Thyroid gland (tissue), 4 donors: ENCODE data around the gene NECAB3. TPM values are rescaled to one million over a fixed set of nuclear protein-coding genes. Genes with fewer than 3 reads are reported as not detected.

Experiments
- DNase-seq, 2 donors: peaks; one replicate each; pipeline ENCODE4 v3.0.0-alpha.2; 2019
- H3K27ac ChIP-seq, 3 donors: fragments of 200-600 bp; sonication (generic); 1 replicate in 2 of 3; 2 replicates in 1 of 3; pipeline ENCODE4 v1.5.1; 2016 to 2019; ENCODE audit warnings: mild to moderate bottlenecking in 1 of 3, moderate library complexity in 1 of 3
- H3K27me3 ChIP-seq: fragments of 200-600 bp; sonication (generic); one replicate; pipeline ENCODE4 v1.5.1; 2019
- H3K36me3 ChIP-seq, 2 donors: fragments of 200-600 bp; sonication (generic); one replicate each; pipeline ENCODE4 v1.5.1; 2016 to 2019
- H3K4me1 ChIP-seq, 2 donors: fragments of 200-600 bp; sonication (generic); one replicate each; pipeline ENCODE4 v1.5.1; 2017 to 2019
- H3K4me3 ChIP-seq, 3 donors: fragments of 200-600 bp; sonication (generic); replicated peaks in 1 of 3; 1 replicate in 2 of 3; 2 replicates in 1 of 3; pipeline ENCODE4 v1.5.1; 2016; ENCODE audit warnings: mild to moderate bottlenecking in 1 of 3
- H3K9me3 ChIP-seq: fragments of 200-600 bp; sonication (generic); one replicate; pipeline ENCODE4 v1.5.1; 2017
- POLR2A ChIP-seq, 2 donors: fragments of 450-650 bp; IDR thresholded peaks; one replicate each; pipeline ENCODE4 v1.6.1; 2017; ENCODE audit warnings: antibody characterized with exemption in 2 of 2, mild to moderate bottlenecking in 2 of 2, moderate library complexity in 1 of 2
- WGBS, 2 donors: methylation state at CpG; one replicate each; pipeline ENCODE4 v1.1.5; 2017; 5-methylcytosine and 5-hydroxymethylcytosine counted together
- intact Hi-C: fragments of 100-400 bp; cut with DNase I; formaldehyde crosslinking; loops from one replicate; pipeline ENCODE4 v1.15.1; 2023
- total RNA-seq, 4 donors: library from RNA; depleted of rRNA; stranded (reverse); fragments of >200 nt; gene quantifications; one replicate each; pipeline ENCODE4 v1.2.3, GENCODE V29; 2016
- TF ChIP-seq, protein P1 (sequence below), 6 experiments: fragments of 200-600 bp in 3 of 6; fragments of 450-650 bp in 3 of 6; sonication (generic) in 3 of 6; IDR thresholded peaks; one replicate each; pipeline ENCODE4 v1.5.1; 2016 to 2019; ENCODE audit warnings: antibody characterized with exemption in 6 of 6, mild to moderate bottlenecking in 2 of 6, inconsistent platforms in 1 of 6, moderate library complexity in 1 of 6

NECAB3 gene
- total RNA-seq, 4 donors from 2014 or later = 65.2 to 99.8 (median 73.4) TPM

DNA sequence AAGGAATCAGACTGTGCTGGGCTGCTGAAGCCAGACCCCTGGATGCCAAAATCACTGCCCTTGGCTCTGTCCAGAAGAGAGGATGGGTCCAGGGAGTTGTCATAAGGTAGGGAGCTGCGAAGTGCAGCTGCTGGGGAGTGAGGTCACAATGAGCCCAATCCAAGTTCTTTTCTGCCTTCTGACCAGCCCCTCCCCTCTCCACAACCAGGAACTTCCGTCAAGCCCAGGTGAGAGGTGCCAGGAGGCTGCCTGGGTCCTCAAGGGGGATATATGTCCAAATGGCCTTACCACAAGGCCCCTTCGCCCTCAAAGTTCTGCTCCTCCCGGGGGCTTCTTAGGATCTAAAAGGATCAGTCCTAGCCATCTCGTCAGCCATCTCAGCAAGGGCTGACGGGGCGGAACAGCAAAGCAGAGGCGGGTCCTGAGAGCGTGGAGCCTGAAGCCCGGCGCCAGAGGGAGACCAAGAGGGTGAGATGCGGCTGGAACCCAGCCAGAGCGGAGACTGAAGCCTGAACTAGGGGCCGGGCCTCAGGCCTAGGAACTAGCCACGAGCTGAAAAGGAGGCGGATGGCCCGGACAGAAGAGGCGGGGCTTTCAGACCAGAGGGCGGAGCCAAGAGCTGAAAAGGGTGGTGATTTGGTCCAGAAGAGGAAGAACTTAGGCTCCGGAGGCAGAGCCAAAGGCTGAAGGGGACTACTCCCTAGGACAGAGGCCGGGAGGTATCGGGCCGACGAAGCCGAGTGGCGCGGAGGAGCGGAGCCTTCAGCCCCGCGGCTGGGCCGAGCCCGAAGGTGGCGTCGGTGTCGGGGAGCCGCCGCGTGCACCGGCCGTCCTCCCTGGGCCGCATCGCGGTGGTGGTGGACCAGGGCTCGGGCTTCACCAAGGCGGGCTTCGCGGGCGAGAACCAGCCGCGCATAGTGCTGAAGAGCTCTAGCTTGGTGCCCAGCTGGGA is 7.7 kb downstream of the NECAB3 start, which contains the start of gene ACTL10:
TSS of gene ACTL10 (plus strand) at position 651 of the 952 bp plus-strand sequence. CDS start 555 bp downstream, outside the sequence.
- TF ChIP-seq, protein P1, sequence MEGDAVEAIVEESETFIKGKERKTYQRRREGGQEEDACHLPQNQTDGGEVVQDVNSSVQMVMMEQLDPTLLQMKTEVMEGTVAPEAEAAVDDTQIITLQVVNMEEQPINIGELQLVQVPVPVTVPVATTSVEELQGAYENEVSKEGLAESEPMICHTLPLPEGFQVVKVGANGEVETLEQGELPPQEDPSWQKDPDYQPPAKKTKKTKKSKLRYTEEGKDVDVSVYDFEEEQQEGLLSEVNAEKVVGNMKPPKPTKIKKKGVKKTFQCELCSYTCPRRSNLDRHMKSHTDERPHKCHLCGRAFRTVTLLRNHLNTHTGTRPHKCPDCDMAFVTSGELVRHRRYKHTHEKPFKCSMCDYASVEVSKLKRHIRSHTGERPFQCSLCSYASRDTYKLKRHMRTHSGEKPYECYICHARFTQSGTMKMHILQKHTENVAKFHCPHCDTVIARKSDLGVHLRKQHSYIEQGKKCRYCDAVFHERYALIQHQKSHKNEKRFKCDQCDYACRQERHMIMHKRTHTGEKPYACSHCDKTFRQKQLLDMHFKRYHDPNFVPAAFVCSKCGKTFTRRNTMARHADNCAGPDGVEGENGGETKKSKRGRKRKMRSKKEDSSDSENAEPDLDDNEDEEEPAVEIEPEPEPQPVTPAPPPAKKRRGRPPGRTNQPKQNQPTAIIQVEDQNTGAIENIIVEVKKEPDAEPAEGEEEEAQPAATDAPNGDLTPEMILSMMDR (IDR thresholded peaks at IDR 0.05) = peak in 4 of 6 experiments; percentile 37 to 45 (median 43)
- peak; percentile 72 to 95 for TF ChIP-seq POLR2A (IDR thresholded peaks at IDR 0.05)
- no peaks in the 10 kb centered on the region for H3K27me3 ChIP-seq
- no peaks in the 10 kb centered on the region for H3K36me3 ChIP-seq
- DNase-seq = peak; percentile 100
- WGBS, 2 donors = 0 to 13% methylated on average over 13 to 32 of the region's 50 CpGs
- H3K9me3 ChIP-seq = no peaks in the 10 kb centered on the region
- peak within 1 kb of the TSS; percentile 80 to 94 (median 90) for H3K27ac ChIP-seq
- peak within 1 kb of the TSS in 2 of 3 donors; percentile 0 to 66 for H3K4me3 ChIP-seq
- intact Hi-C loops = loop anchor here (5.0 kb wide), 1 partner anchor 66 kb away; the partner anchor contains the start of gene ZNF341
- H3K4me1 ChIP-seq = peaks cover 20 to 48% of the 10 kb centered on the region in 2 donors

DNA sequence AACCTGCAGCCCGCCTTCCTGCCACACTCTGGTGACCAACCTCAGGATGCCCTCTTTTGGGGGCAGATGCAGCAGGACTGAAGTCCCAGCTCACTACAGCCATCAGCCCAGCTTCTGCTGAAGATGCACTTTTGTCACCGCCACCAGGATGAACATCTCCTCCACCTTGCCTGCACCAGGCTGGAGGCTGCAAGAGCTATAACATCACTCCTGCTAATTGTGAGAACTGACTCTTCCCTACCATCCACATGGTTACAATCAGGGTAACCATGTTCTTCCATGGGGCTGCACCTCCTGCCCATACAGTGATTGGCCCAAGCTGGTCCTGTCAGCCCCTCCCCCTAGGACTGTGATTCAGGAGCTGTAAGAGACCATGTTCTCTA is 9.5 kb downstream of the NECAB3 start:
- Histone ChIP-seq H3K27ac (no peak overlapping the region), H3K9me3 (no peaks in the 10 kb centered on the region), H3K4me3 (no peak overlapping the region), H3K27me3 (no peaks in the 10 kb centered on the region), H3K36me3 (peaks cover under 1 to 5% of the 10 kb centered on the region in 2 donors), H3K4me1 (peaks cover 20 to 42% of the 10 kb centered on the region in 2 donors)
- TF ChIP-seq POLR2A (IDR thresholded peaks at IDR 0.05) = no peak
- TF ChIP-seq, protein P1 (IDR thresholded peaks at IDR 0.05) = no peak
- intact Hi-C loops = loop anchor here (5.0 kb wide), 1 partner anchor 68 kb away; the partner anchor contains the start of gene ZNF341
- DNase-seq = no peak
- WGBS, 2 donors = 92% methylated on average over 2 of the region's 2 CpGs

- DNase-seq = no peak
- TF ChIP-seq, protein P1 (IDR thresholded peaks at IDR 0.05) = no peak
- no peak for TF ChIP-seq POLR2A (IDR thresholded peaks at IDR 0.05)
- Histone ChIP-seq H3K4me1 (peaks cover 20 to 38% of the 10 kb centered on the region in 2 donors), H3K27me3 (no peaks in the 10 kb centered on the region), H3K27ac (peak overlapping the region; percentile 82 to 89 (median 83)), H3K36me3 (peaks cover 5 to 6% of the 10 kb centered on the region in 2 donors), H3K4me3 (peak overlapping the region; percentile 35 to 54 (median 36)), H3K9me3 (no peaks in the 10 kb centered on the region)
- intact Hi-C loops = no loop called here
- WGBS, 2 donors = 43 to 64% methylated on average over 7 of the region's 9 CpGs
Observed at GRCh38 chr20:33664085-33664761, 10.0 kb downstream of the NECAB3 start.

DNA sequence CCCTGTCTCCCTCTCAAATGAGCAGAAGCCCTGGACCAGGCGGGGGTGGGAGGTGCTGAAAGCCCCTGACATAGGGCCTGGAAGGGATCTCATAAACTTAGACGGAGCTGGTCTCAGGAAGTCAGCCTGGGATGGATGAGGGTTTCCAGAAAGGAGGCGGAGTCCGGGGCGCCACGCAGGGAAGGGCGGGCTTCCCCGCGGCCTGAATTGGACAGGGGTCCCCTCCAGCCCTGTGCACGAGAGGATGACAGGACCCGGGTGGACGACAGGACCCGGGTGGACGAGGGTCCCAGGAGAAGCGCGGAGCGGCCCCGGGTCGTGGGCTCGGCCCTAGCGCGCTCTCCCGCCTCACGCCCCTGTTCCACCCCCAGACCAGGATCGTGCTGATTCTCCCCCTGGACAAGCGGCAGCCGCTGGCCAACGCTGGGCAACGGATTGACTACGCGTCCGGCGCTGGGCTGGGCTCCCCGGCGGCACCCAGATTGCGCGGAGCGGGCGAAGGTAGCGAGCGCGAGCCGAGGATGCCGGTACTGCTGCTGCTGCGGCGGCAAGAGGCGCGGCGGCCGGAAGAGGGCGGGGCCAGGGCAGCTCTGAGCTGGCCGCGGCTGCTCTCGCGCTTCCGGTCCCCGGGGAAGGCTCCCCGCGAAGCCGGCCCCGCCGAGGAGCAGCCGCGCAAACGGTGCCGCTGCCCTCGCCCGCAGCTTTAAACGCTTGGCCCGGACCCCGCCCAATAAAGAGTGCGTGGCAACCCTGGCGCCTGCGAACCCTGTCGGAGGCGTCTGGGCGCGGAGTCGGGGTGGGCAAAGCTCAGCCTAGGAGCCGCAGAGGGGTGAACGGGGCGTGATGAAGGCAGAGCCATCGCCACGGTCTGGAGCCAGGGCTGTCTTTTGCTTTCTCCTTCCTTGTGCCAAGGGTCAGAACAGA is 10.8 kb downstream of the NECAB3 start:
- Histone ChIP-seq H3K27me3 (no peaks in the 10 kb centered on the region), H3K4me1 (peaks cover 20 to 34% of the 10 kb centered on the region in 2 donors), H3K27ac (peak overlapping the region; percentile 82 to 89 (median 83)), H3K36me3 (peaks cover 5 to 6% of the 10 kb centered on the region in 2 donors), H3K9me3 (no peaks in the 10 kb centered on the region), H3K4me3 (peak overlapping the region; percentile 36 to 66 (median 54))
- intact Hi-C loops = no loop called here
- DNase-seq = peak; percentile 82 to 83
- TF ChIP-seq POLR2A (IDR thresholded peaks at IDR 0.05) = peak; percentile 11 to 83
- TF ChIP-seq, protein P1 (IDR thresholded peaks at IDR 0.05) = no peak
- WGBS, 2 donors = 0 to 1% methylated on average over 11 to 25 of the region's 84 CpGs
